Measurements from ENCODE around the gene PAX2. TPM values are rescaled to one million over a fixed set of nuclear protein-coding genes. Genes with fewer than 3 reads are reported as not detected.

Gene PAX2
- total RNA-seq, 1 donor from 2014 or later, result 0.23 TPM

DNA sequence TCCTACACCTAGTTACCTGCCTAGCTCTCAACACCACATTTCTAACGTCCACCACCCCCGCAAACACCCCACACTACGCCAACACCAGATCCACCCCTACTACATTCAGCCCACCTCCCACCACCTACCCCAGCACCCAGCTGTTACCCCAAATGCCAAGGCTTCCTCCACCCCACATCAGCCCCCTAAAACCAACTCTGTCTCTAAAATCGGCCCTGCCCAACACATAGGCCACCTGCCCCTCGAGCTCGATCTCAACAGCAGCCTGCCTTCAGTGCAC lies 114.0 kb downstream of the PAX2 start:
- Histone ChIP-seq H3K4me2 (ENCODE audit: low read length) (no peak overlapping the region), H3K79me2 (ENCODE audit: insufficient read depth, low read length) (no peaks in the 10 kb centered on the region), H3K4me1 (ENCODE audit: insufficient read depth, low read length) (no peaks in the 10 kb centered on the region), H3K4me3 (ENCODE audit: insufficient read depth, low read depth, low read length) (no peak overlapping the region), H3K36me3 (ENCODE audit: insufficient read depth, low read length) (no peaks in the 10 kb centered on the region), H2AFZ (ENCODE audit: low read depth, low read length) (no peak overlapping the region), H3K9me3 (ENCODE audit: insufficient read depth, low read depth, low read length) (no peaks in the 10 kb centered on the region), H4K20me1 (ENCODE audit: insufficient read depth, low read length) (no peaks in the 10 kb centered on the region), H3K27ac (ENCODE audit: low read depth, low read length) (no peak overlapping the region), H3K27me3 (ENCODE audit: insufficient read depth, low read length) (peaks cover 30% of the 10 kb centered on the region), H3K9ac (ENCODE audit: low read length) (no peak overlapping the region)
- Mint-ChIP-seq H3K27me3 (ENCODE audit: low read depth, unreplicated experiment) (peaks cover 91% of the 10 kb centered on the region), H3K27ac (ENCODE audit: unreplicated experiment) (no peak overlapping the region), H3K4me3 (ENCODE audit: unreplicated experiment) (no peak overlapping the region), H3K9me3 (ENCODE audit: unreplicated experiment) (peaks cover 15% of the 10 kb centered on the region), H3K36me3 (ENCODE audit: low read depth, unreplicated experiment) (no peaks in the 10 kb centered on the region), H3K4me1 (ENCODE audit: low read depth, unreplicated experiment) (no peaks in the 10 kb centered on the region)
- FAIRE-seq, result no peak
- TF ChIP-seq EZH2 (IDR thresholded peaks at IDR 0.05; ENCODE audit: insufficient read depth, low read length), result no peak
- TF ChIP-seq, protein P1, sequence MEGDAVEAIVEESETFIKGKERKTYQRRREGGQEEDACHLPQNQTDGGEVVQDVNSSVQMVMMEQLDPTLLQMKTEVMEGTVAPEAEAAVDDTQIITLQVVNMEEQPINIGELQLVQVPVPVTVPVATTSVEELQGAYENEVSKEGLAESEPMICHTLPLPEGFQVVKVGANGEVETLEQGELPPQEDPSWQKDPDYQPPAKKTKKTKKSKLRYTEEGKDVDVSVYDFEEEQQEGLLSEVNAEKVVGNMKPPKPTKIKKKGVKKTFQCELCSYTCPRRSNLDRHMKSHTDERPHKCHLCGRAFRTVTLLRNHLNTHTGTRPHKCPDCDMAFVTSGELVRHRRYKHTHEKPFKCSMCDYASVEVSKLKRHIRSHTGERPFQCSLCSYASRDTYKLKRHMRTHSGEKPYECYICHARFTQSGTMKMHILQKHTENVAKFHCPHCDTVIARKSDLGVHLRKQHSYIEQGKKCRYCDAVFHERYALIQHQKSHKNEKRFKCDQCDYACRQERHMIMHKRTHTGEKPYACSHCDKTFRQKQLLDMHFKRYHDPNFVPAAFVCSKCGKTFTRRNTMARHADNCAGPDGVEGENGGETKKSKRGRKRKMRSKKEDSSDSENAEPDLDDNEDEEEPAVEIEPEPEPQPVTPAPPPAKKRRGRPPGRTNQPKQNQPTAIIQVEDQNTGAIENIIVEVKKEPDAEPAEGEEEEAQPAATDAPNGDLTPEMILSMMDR (IDR thresholded peaks at IDR 0.05; ENCODE audit: insufficient read depth, low read depth, low read length), result no peak
- no peak for DNase-seq (ENCODE audit: low read depth)

DNA sequence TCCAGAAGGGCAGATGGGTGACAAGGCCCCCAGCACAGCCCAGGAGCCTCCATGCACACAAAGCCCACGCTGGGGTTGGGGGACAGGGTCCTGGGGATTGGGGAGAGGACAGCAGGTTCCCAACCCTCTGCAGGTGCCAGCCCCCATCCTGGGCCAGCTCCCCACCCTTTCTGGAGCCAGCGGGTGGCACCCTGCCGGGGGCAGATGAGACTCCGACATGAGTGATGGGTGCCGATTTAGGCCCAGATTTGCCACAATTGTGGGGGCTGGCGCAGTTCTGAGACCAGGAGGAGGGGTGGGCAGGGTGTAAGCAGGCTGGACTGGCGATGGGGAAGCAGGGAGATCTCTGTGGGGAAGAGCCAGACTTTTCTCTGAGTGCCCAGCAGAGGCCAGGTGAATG lies 118.1 kb downstream of the PAX2 start:
- TF ChIP-seq, protein P1 (IDR thresholded peaks at IDR 0.05; ENCODE audit: insufficient read depth, low read depth, low read length), result no peak
- TF ChIP-seq EZH2 (IDR thresholded peaks at IDR 0.05; ENCODE audit: insufficient read depth, low read length), result no peak
- Histone ChIP-seq H3K27me3 (ENCODE audit: insufficient read depth, low read length) (peaks cover 36% of the 10 kb centered on the region), H3K4me1 (ENCODE audit: insufficient read depth, low read length) (no peaks in the 10 kb centered on the region), H4K20me1 (ENCODE audit: insufficient read depth, low read length) (no peaks in the 10 kb centered on the region), H3K4me3 (ENCODE audit: insufficient read depth, low read depth, low read length) (no peak overlapping the region), H3K79me2 (ENCODE audit: insufficient read depth, low read length) (no peaks in the 10 kb centered on the region), H3K9me3 (ENCODE audit: insufficient read depth, low read depth, low read length) (no peaks in the 10 kb centered on the region), H3K36me3 (ENCODE audit: insufficient read depth, low read length) (no peaks in the 10 kb centered on the region), H3K27ac (ENCODE audit: low read depth, low read length) (no peak overlapping the region), H3K4me2 (ENCODE audit: low read length) (no peak overlapping the region), H2AFZ (ENCODE audit: low read depth, low read length) (no peak overlapping the region), H3K9ac (ENCODE audit: low read length) (no peak overlapping the region)
- no peak for FAIRE-seq
- Mint-ChIP-seq H3K4me3 (ENCODE audit: unreplicated experiment) (no peak overlapping the region), H3K27ac (ENCODE audit: unreplicated experiment) (no peak overlapping the region), H3K36me3 (ENCODE audit: low read depth, unreplicated experiment) (no peaks in the 10 kb centered on the region), H3K9me3 (ENCODE audit: unreplicated experiment) (peaks cover 3% of the 10 kb centered on the region), H3K27me3 (ENCODE audit: low read depth, unreplicated experiment) (peaks cover 87% of the 10 kb centered on the region), H3K4me1 (ENCODE audit: low read depth, unreplicated experiment) (no peaks in the 10 kb centered on the region)
- no peak for DNase-seq (ENCODE audit: low read depth)

DNA sequence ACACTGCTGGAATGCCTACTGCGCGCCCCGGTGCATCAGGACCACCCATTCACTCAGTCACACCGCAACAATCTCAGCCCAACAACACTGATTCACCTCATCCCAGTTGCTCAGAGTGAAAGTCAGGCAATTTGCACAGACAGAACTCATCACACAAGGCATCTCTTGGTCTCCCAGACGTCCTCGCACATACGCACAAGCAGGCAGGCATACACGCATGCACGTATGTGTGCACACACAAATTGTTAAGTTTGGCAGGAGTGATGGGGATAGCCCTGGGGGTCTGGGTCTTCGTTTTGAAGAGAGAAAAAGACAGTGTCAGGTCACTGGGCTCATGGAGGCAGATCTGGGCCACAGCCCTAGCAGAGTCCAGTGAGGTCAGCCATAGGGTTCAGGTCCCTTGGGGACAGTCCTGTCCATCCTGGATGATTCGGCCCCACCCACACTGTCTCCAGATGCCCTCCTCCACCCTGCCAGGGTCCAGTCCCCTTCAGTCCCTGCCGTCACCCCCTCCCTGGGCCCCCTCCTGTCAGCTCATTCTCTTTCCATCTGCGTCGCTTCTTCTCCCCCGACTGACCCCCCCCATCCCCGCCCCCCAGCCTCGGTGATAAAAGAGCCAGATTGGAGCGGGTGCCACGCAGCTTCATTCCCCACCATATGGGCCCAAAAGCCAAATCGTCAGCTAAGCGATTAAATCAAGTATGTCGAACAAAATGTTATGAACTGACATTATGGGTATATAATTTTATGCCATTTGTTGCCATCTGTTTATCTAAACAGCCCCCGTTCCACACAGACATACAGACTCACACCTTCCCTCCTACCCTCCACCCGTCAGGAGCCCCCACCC lies 118.9 kb downstream of the PAX2 start:
- H3K36me3 ChIP-seq (ENCODE audit: insufficient read depth, low read length), result no peaks in the 10 kb centered on the region
- no peak overlapping the region for H3K4me3 ChIP-seq (ENCODE audit: insufficient read depth, low read depth, low read length)
- no peak overlapping the region for H3K4me2 ChIP-seq (ENCODE audit: low read length)
- Mint-ChIP-seq H3K9me3 (ENCODE audit: unreplicated experiment) (peaks cover 3% of the 10 kb centered on the region), H3K27me3 (ENCODE audit: low read depth, unreplicated experiment) (peaks cover 87% of the 10 kb centered on the region), H3K4me3 (ENCODE audit: unreplicated experiment) (no peak overlapping the region), H3K4me1 (ENCODE audit: low read depth, unreplicated experiment) (no peaks in the 10 kb centered on the region), H3K27ac (ENCODE audit: unreplicated experiment) (no peak overlapping the region), H3K36me3 (ENCODE audit: low read depth, unreplicated experiment) (no peaks in the 10 kb centered on the region)
- H2AFZ ChIP-seq (ENCODE audit: low read depth, low read length), result no peak overlapping the region
- TF ChIP-seq, protein P1 (IDR thresholded peaks at IDR 0.05; ENCODE audit: insufficient read depth, low read depth, low read length), result no peak
- no peak for TF ChIP-seq EZH2 (IDR thresholded peaks at IDR 0.05; ENCODE audit: insufficient read depth, low read length)
- peaks cover 33% of the 10 kb centered on the region for H3K27me3 ChIP-seq (ENCODE audit: insufficient read depth, low read length)
- FAIRE-seq, result no peak
- H4K20me1 ChIP-seq (ENCODE audit: insufficient read depth, low read length), result no peaks in the 10 kb centered on the region
- H3K4me1 ChIP-seq (ENCODE audit: insufficient read depth, low read length), result no peaks in the 10 kb centered on the region
- DNase-seq (ENCODE audit: low read depth), result no peak
- H3K9me3 ChIP-seq (ENCODE audit: insufficient read depth, low read depth, low read length), result no peaks in the 10 kb centered on the region
- no peak overlapping the region for H3K9ac ChIP-seq (ENCODE audit: low read length)
- H3K79me2 ChIP-seq (ENCODE audit: insufficient read depth, low read length), result no peaks in the 10 kb centered on the region
- no peak overlapping the region for H3K27ac ChIP-seq (ENCODE audit: low read depth, low read length)

All from astrocyte (in vitro differentiated cells and primary cell).